ENCODE results near the gene GNB2. TPM values are rescaled to one million over a fixed set of nuclear protein-coding genes. Genes with fewer than 3 reads are reported as not detected.

The GNB2 gene
- 57.5 and 169 TPM in 2 replicates for total RNA-seq

GRCh38 chr7:100673302-100673941 is at the start of gene GNB2:
Gene GNB2 (plus strand): TSS chr7:100673740. CDS start chr7:100676266, 2,526 bp downstream.

DNA sequence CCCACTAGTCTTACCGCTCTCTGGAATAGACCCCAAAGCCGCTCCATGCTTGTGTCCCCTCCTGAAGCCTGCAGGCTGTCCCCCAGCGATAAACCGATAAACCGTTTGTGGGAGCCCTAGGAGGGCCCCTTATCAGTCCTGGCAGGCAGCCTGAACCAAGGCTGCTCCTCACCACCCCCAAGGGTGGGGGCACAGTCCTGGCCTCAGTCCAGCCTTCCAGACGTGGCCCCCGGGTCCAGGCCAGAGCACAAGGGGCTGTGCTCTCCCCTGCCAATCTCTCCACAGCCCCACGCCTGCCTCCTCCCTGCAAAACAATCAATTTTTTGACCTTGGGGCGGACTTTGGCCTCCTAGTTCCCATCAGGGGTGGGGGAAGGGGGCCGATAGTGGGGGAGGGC is 32.1 kb upstream of the GNB2 start, which contains the start of gene TFR2:
TSS of gene TFR2 (minus strand) at position 90 of the 397 bp plus-strand sequence. CDS start at position 47, 43 bp downstream.

GRCh38 chr7:100655908-100656674 is 17.4 kb upstream of the GNB2 start, which contains the start of gene ACTL6B:
Gene ACTL6B (minus strand): TSS chr7:100656448. CDS start chr7:100656354, 94 bp downstream.

GRCh38 chr7:100694098-100694745 is 20.7 kb downstream of the GNB2 start, which contains the start of gene GIGYF1:
Gene GIGYF1 (minus strand): TSS chr7:100694250. CDS start chr7:100688238, 6,012 bp downstream.

GRCh38 chr7:100705753-100706671 is 32.5 kb downstream of the GNB2 start, which contains the start of gene POP7:
Gene POP7 (plus strand): TSS chr7:100706121. CDS start chr7:100706831, 710 bp downstream.

DNA sequence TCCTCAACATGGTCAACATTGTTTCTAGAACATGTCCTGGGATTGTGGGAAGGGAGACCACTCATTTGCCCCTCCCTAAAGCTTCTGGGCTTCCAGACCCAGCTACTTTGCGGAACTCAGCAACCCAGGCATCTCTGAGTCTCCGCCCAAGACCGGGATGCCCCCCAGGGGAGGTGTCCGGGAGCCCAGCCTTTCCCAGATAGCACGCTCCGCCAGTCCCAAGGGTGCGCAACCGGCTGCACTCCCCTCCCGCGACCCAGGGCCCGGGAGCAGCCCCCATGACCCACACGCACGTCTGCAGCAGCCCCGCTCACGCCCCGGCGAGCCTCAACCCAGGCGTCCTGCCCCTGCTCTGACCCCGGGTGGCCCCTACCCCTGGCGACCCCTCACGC is 46.7 kb downstream of the GNB2 start, which contains the start of gene EPO:
TSS of gene EPO (plus strand) at position 190 of the 392 bp plus-strand sequence. CDS start 513 bp downstream, outside the sequence.

Other genes starting within 250 kb of the GNB2 start
- 1.7 and 1.9 TPM in 2 replicates for gene ZCWPW1, start 245.0 kb upstream of the GNB2 start, total RNA-seq
- gene MEPCE, start 243.9 kb upstream of the GNB2 start, total RNA-seq = 16.3 and 26.6 TPM in 2 replicates
- 19.2 and 30.3 TPM in 2 replicates for gene PPP1R35, start 237.2 kb upstream of the GNB2 start, total RNA-seq
- gene SPACDR, start 209.5 kb upstream of the GNB2 start, total RNA-seq = 0.19 and 1.7 TPM in 2 replicates
- gene TSC22D4, start 194.5 kb upstream of the GNB2 start, total RNA-seq = 13.2 and 17.1 TPM in 2 replicates
- 0.19 and 0.85 TPM in 2 replicates for gene NYAP1, start 189.8 kb upstream of the GNB2 start, total RNA-seq
- gene AGFG2, start 134.5 kb upstream of the GNB2 start, total RNA-seq = 3.7 and 9.2 TPM in 2 replicates
- gene SAP25, start 99.8 kb upstream of the GNB2 start, total RNA-seq = not detected in 2 replicates
- gene LRCH4, start 87.6 kb upstream of the GNB2 start, total RNA-seq = 12.7 TPM in 2 replicates
- 0.28 and 0.77 TPM in 2 replicates for gene FBXO24, start 87.4 kb upstream of the GNB2 start, total RNA-seq
- gene PCOLCE, start 71.4 kb upstream of the GNB2 start, total RNA-seq = 24.2 and 39.5 TPM in 2 replicates
- gene MOSPD3, start 61.2 kb upstream of the GNB2 start, total RNA-seq = 2.5 and 6.8 TPM in 2 replicates
- 0.77 and 2.3 TPM in 2 replicates for gene TFR2, start 32.2 kb upstream of the GNB2 start, total RNA-seq
- not detected in 2 replicates for gene ACTL6B, start 17.3 kb upstream of the GNB2 start, total RNA-seq
- gene GIGYF1, start 20.5 kb downstream of the GNB2 start, total RNA-seq = 9.8 and 13.2 TPM in 2 replicates
- gene POP7, start 32.4 kb downstream of the GNB2 start, total RNA-seq = 29.3 and 60.6 TPM in 2 replicates
- not detected in 2 replicates for gene EPO, start 46.7 kb downstream of the GNB2 start, total RNA-seq
- gene ZAN, start 59.9 kb downstream of the GNB2 start, total RNA-seq = not detected in 2 replicates
- gene EPHB4, start 153.8 kb downstream of the GNB2 start, total RNA-seq = 40.9 and 47.7 TPM in 2 replicates
- gene SLC12A9, start 179.0 kb downstream of the GNB2 start, total RNA-seq = 13.0 and 15.7 TPM in 2 replicates
- gene TRIP6, start 193.6 kb downstream of the GNB2 start, total RNA-seq = 43.1 and 70.4 TPM in 2 replicates
- gene SRRT, start 201.4 kb downstream of the GNB2 start, total RNA-seq = 24.5 and 61.7 TPM in 2 replicates
- gene UFSP1, start 216.0 kb downstream of the GNB2 start, total RNA-seq = 6.1 and 6.8 TPM in 2 replicates
- gene ACHE, start 222.1 kb downstream of the GNB2 start, total RNA-seq = under 0.01 and 0.28 TPM in 2 replicates